Suppressor macrophage treated with lipopolysaccharide for 4 hours (primary cell): ENCODE results near the gene SPNS2.

ENCODE experiments used
- DNase-seq: peaks from one replicate; pipeline ENCODE4 v3.0.0-alpha.2; 2020

The SPNS2 gene

GRCh38 chr17:4522661-4523060, 24.0 kb downstream of the SPNS2 start:
- DNase-seq, result no peak

- DNase-seq, result no peak
Measured at GRCh38 chr17:4523946-4524345, 25.3 kb downstream of the SPNS2 start.

GRCh38 chr17:4525691-4526397, 27.2 kb downstream of the SPNS2 start:
- DNase-seq, result peak; percentile 47

GRCh38 chr17:4527134-4527533, 28.5 kb downstream of the SPNS2 start:
- no peak for DNase-seq

GRCh38 chr17:4527566-4528125, 29.0 kb downstream of the SPNS2 start:
- DNase-seq, result no peak

GRCh38 chr17:4529533-4530152, 31.0 kb downstream of the SPNS2 start:
- no peak for DNase-seq

GRCh38 chr17:4530799-4531730, 32.4 kb downstream of the SPNS2 start:
- no peak for DNase-seq

GRCh38 chr17:4531988-4532736, 33.5 kb downstream of the SPNS2 start:
- no peak for DNase-seq

- DNase-seq, result no peak
Measured at GRCh38 chr17:4532860-4533522, 34.3 kb downstream of the SPNS2 start.

GRCh38 chr17:4533523-4534504, 35.1 kb downstream of the SPNS2 start:
- DNase-seq, result no peak

GRCh38 chr17:4534515-4534914, 35.8 kb downstream of the SPNS2 start:
- no peak for DNase-seq

- no peak for DNase-seq
Measured at GRCh38 chr17:4534928-4535666, 36.4 kb downstream of the SPNS2 start.

GRCh38 chr17:4535667-4536258, 37.1 kb downstream of the SPNS2 start:
- no peak for DNase-seq

GRCh38 chr17:4536259-4536741, 37.6 kb downstream of the SPNS2 start:
- DNase-seq, result no peak

- peak; percentile 55 for DNase-seq
Measured at GRCh38 chr17:4536742-4537411, 38.2 kb downstream of the SPNS2 start.

- DNase-seq, result no peak
Measured at GRCh38 chr17:4537451-4538235, 39.0 kb downstream of the SPNS2 start.

GRCh38 chr17:4538236-4539002, 39.7 kb downstream of the SPNS2 start:
- DNase-seq, result no peak
